Endothelial cell of umbilical vein (primary cell): Measurements from ENCODE around the gene CCNA1. TPM values are rescaled to one million over a fixed set of nuclear protein-coding genes. Genes with fewer than 3 reads are reported as not detected.

Experiments used
- BruUV-seq: library from RNA; stranded (reverse); fragments of 400-500 nt; replicated peaks from 2 replicates; lab custom pipeline; 2021; lab: Mats Ljungman, UMichigan
- CTCF ChIA-PET: fragments of 300-600, 350-600 bp; sonication (Branson Sonifier 250); formaldehyde crosslinking; loops from one replicate; lab custom pipeline; 2021; ENCODE audit warnings: antibody characterized with exemption, inconsistent platforms; lab: Charles Lee
- POLR2A ChIA-PET: fragments of 300-600, 350-600 bp; sonication (Branson Sonifier 250); formaldehyde crosslinking; loops from one replicate; lab custom pipeline; 2021; ENCODE audit warnings: antibody characterized with exemption, inconsistent platforms; lab: Charles Lee
- DNase-seq: peaks from one replicate; pipeline ENCODE4 v3.0.0-alpha.2; 2011; ENCODE audit warnings: low read depth, low spot score
- FAIRE-seq: peaks from 2 replicates; lab custom pipeline; 2011; peaks lifted over from hg19 to GRCh38; lab: Jason Lieb, UNC
- H2AFZ ChIP-seq: 2 replicates; pipeline ENCODE4 v1.6.0; 2012; ENCODE audit warnings: low read depth, low read length, control low read depth, inconsistent platforms
- H3K27ac ChIP-seq: 2 replicates; pipeline ENCODE4 v1.5.1; 2011; ENCODE audit warnings: low read depth, mild to moderate bottlenecking, control low read depth, low read length, moderate library complexity; ENCODE audit not compliant: insufficient read depth
- H3K27me3 ChIP-seq, 2 experiments: 2 replicates each; pipeline versions ENCODE4 v1.6.0 to v1.6.1; 2011; ENCODE audit warnings: low read length in 2 of 2, mixed read lengths in 1 of 2; ENCODE audit not compliant: control insufficient read depth in 2 of 2, insufficient read depth in 2 of 2
- H3K36me3 ChIP-seq, 2 experiments: 2 replicates in 1 of 2; 3 replicates in 1 of 2; pipeline ENCODE4 v1.5.1; 2011; ENCODE audit warnings: low read length in 2 of 2, mild to moderate bottlenecking in 1 of 2, moderate library complexity in 1 of 2; ENCODE audit not compliant: control insufficient read depth in 2 of 2, insufficient read depth in 2 of 2; ENCODE audit errors: extremely low read depth in 1 of 2
- H3K4me1 ChIP-seq: 3 replicates; pipeline ENCODE4 v1.5.1; 2011; ENCODE audit warnings: mild to moderate bottlenecking, low read length; ENCODE audit not compliant: control insufficient read depth, insufficient read depth; ENCODE audit errors: extremely low read depth
- H3K4me2 ChIP-seq: 2 replicates; pipeline ENCODE4 v1.6.1; 2011; ENCODE audit warnings: low read length, control low read depth, mixed read lengths; ENCODE audit not compliant: insufficient read depth
- H3K4me3 ChIP-seq, 3 experiments: fragments of 200-600 bp in 1 of 3; sonication (generic), shearing (Covaris generic) in 1 of 3; replicated peaks in 1 of 3; 2 replicates each; pipeline ENCODE4 v1.5.1; 2011 to 2016; ENCODE audit warnings: control low read depth in 3 of 3, low read length in 3 of 3, mild to moderate bottlenecking in 2 of 3, inconsistent platforms in 1 of 3, low read depth in 1 of 3, moderate library complexity in 1 of 3; ENCODE audit not compliant: insufficient read depth in 1 of 3
- H3K79me2 ChIP-seq: 2 replicates; pipeline ENCODE4 v1.6.0; 2012; ENCODE audit warnings: low read length, inconsistent platforms; ENCODE audit not compliant: control insufficient read depth, insufficient read depth
- H3K9ac ChIP-seq: replicated peaks from 2 replicates; pipeline ENCODE3; 2011; ENCODE audit warnings: low read length, control low read depth; ENCODE audit not compliant: insufficient read depth; ENCODE audit errors: extremely low read depth
- H3K9me1 ChIP-seq: replicated peaks from 3 replicates; pipeline ENCODE4 v1.6.0; 2011; ENCODE audit warnings: mild to moderate bottlenecking, low read length; ENCODE audit not compliant: control insufficient read depth, insufficient read depth; ENCODE audit errors: extremely low read depth
- H3K9me3 ChIP-seq: replicated peaks from 2 replicates; pipeline ENCODE4 v1.5.1; 2012; ENCODE audit warnings: low read length, inconsistent platforms; ENCODE audit not compliant: control insufficient read depth, insufficient read depth
- H4K20me1 ChIP-seq: replicated peaks from 2 replicates; pipeline ENCODE3; 2011; ENCODE audit warnings: mild to moderate bottlenecking, low read length; ENCODE audit not compliant: control insufficient read depth, insufficient read depth; ENCODE audit errors: extremely low read depth
- CTCF ChIP-seq, 2 donors: IDR thresholded peaks; 1 replicate in 1 of 2; 2 replicates in 1 of 2; pipeline ENCODE4 v1.5.1; 2011; ENCODE audit warnings: low read length in 2 of 2, mild to moderate bottlenecking in 2 of 2, moderate library complexity in 2 of 2, control low read depth in 1 of 2, inconsistent platforms in 1 of 2, low read depth in 1 of 2; ENCODE audit not compliant: insufficient read depth in 1 of 2; ENCODE audit errors: extremely low read depth in 1 of 2
- EZH2 ChIP-seq: IDR thresholded peaks from 2 replicates; pipeline ENCODE4 v1.6.1; 2012; ENCODE audit warnings: borderline replicate concordance, low read depth, mild to moderate bottlenecking, moderate library complexity, low read length, inconsistent platforms; ENCODE audit not compliant: severe bottlenecking
- FOS ChIP-seq: IDR thresholded peaks from 2 replicates; pipeline ENCODE4 v1.6.1; 2011; ENCODE audit warnings: mild to moderate bottlenecking, low read length, moderate library complexity, borderline replicate concordance; ENCODE audit not compliant: insufficient read depth
- GATA2 ChIP-seq: IDR thresholded peaks from 2 replicates; pipeline ENCODE4 v1.7.0; 2011; ENCODE audit warnings: low read depth, mild to moderate bottlenecking, moderate library complexity, mixed read lengths, low read length; ENCODE audit not compliant: insufficient read length, insufficient read depth
- JUN ChIP-seq: IDR thresholded peaks from 2 replicates; pipeline ENCODE4 v1.6.1; 2011; ENCODE audit warnings: borderline replicate concordance, low read depth; ENCODE audit not compliant: insufficient read length, insufficient read depth
- MAX ChIP-seq: IDR thresholded peaks from 2 replicates; pipeline ENCODE4 v1.6.1; 2011; ENCODE audit not compliant: insufficient read depth, insufficient read length
- MYC ChIP-seq: IDR thresholded peaks from one replicate; pipeline ENCODE4 v1.6.1; 2011; ENCODE audit warnings: mild to moderate bottlenecking, low read depth, low read length
- POLR2A ChIP-seq: IDR thresholded peaks from 2 replicates; pipeline ENCODE4 v1.6.1; 2012; ENCODE audit warnings: low read depth, mild to moderate bottlenecking, control low read depth, low read length
- POLR2AphosphoS5 ChIP-seq: IDR thresholded peaks from 2 replicates; pipeline ENCODE4 v1.6.1; 2012; ENCODE audit warnings: low read depth, mild to moderate bottlenecking, control low read depth, low read length, moderate library complexity; ENCODE audit not compliant: insufficient read depth
- dilution Hi-C: fragments of 300-500 bp; cut with MboI; formaldehyde crosslinking; loops from one replicate; pipeline ENCODE4 v1.15.0; 2019; ENCODE audit warnings: low sequenced_read_pairs; ENCODE audit not compliant: extremely low pct_ligation_motif_present
- intact Hi-C: fragments of 100-400 bp; cut with micrococcal nuclease; formaldehyde crosslinking; loops from one replicate; pipeline ENCODE4 v1.10.0; 2022
- polyA plus RNA-seq, 4 experiments: library from polyadenylated mRNA; depleted of rRNA in 3 of 4; stranded (reverse) in 3 of 4; unstranded in 1 of 4; fragments of >200 nt; gene quantifications; 2 replicates each; pipeline versions ENCODE4 v1.2.1 to v1.2.3, GENCODE V29; 2011 to 2012; ENCODE audit warnings: missing spikeins in 1 of 4
- total RNA-seq: library from RNA; stranded (reverse); gene quantifications from 2 replicates; pipeline ENCODE4 v1.2.3, GENCODE V29; 2021

Gene CCNA1
- total and polyA plus RNA-seq, 2 donors (not counting 3 experiments of a cell fraction or from before 2014, with no cell fraction given), result 0.46 to 2.8 TPM

- Histone ChIP-seq H3K4me3 (no peak overlapping the region), H3K36me3 (no peaks in the 10 kb centered on the region), H3K4me2 (no peak overlapping the region), H3K27me3 (no peaks in the 10 kb centered on the region), H3K9me3 (no peaks in the 10 kb centered on the region), H3K9me1 (no peaks in the 10 kb centered on the region), H4K20me1 (no peaks in the 10 kb centered on the region), H3K79me2 (no peaks in the 10 kb centered on the region), H2AFZ (peak overlapping the region; percentile 15), H3K27ac (no peak overlapping the region), H3K4me1 (peaks cover 32% of the 10 kb centered on the region), H3K9ac (no peak overlapping the region)
- CTCF ChIA-PET, result interaction anchor here (0.8 to 7.0 kb wide), 14 partner anchors 10 to 648 kb away, joined by 3 to 120 read pairs (median 4); partner anchors contain the start of gene CCNA1
- intact Hi-C loops (loop anchor here (2.0 to 10.0 kb wide), 2 partner anchors 393 to 559 kb away; partner anchors contain the start of gene RFXAP), dilution Hi-C loops (no loop called here)
- FAIRE-seq (no peak), DNase-seq (peak; percentile 22)
- BruUV-seq, result no TSS peak
- TF ChIP-seq MAX (no peak), GATA2 (peak; percentile 32), FOS (peak; percentile 49), CTCF (IDR thresholded peaks at IDR 0.05; ENCODE audit: extremely low read depth in 1 of 2, insufficient read depth in 1 of 2, low read depth in 1 of 2, low read length in 2 of 2) (no peak), POLR2A (no peak), POLR2AphosphoS5 (peak; percentile 29), MYC (no peak), EZH2 (no peak), JUN (no peak)
- POLR2A ChIA-PET, result no interaction called here
These were observed 10.8 kb upstream of the CCNA1 start for GRCh38 chr13:36421447-36421846.
